Uterus (tissue), 2 donors: Measurements from ENCODE around the gene AGBL4.

Experiments
- POLR2A ChIP-seq, 2 donors: fragments of 450-650 bp; IDR thresholded peaks; one replicate each; pipeline ENCODE4 v1.6.1; 2016; ENCODE audit warnings: antibody characterized with exemption in 2 of 2, mild to moderate bottlenecking in 1 of 2, moderate library complexity in 1 of 2
- TF ChIP-seq, protein P1 (sequence below), 4 experiments: fragments of 200-600 bp in 2 of 4; fragments of 450-650 bp in 2 of 4; sonication (generic) in 2 of 4; IDR thresholded peaks; one replicate each; pipeline ENCODE4 v1.5.1; 2016 to 2019; ENCODE audit warnings: antibody characterized with exemption in 4 of 4, mild to moderate bottlenecking in 2 of 4, moderate library complexity in 1 of 4

GRCh38 chr1:49102752-49103151, 921.0 kb downstream of the AGBL4 start:
- TF ChIP-seq, protein P1, sequence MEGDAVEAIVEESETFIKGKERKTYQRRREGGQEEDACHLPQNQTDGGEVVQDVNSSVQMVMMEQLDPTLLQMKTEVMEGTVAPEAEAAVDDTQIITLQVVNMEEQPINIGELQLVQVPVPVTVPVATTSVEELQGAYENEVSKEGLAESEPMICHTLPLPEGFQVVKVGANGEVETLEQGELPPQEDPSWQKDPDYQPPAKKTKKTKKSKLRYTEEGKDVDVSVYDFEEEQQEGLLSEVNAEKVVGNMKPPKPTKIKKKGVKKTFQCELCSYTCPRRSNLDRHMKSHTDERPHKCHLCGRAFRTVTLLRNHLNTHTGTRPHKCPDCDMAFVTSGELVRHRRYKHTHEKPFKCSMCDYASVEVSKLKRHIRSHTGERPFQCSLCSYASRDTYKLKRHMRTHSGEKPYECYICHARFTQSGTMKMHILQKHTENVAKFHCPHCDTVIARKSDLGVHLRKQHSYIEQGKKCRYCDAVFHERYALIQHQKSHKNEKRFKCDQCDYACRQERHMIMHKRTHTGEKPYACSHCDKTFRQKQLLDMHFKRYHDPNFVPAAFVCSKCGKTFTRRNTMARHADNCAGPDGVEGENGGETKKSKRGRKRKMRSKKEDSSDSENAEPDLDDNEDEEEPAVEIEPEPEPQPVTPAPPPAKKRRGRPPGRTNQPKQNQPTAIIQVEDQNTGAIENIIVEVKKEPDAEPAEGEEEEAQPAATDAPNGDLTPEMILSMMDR (IDR thresholded peaks at IDR 0.05): no peak
- TF ChIP-seq POLR2A (IDR thresholded peaks at IDR 0.05): no peak
